Thyroid gland (tissue), 4 donors: ENCODE results near the gene FBXO45.

Source experiments
- CTCF ChIP-seq, 6 experiments: fragments of 200-600 bp in 3 of 6; fragments of 450-650 bp in 3 of 6; sonication (generic) in 3 of 6; IDR thresholded peaks; one replicate each; pipeline ENCODE4 v1.5.1; 2016 to 2019; ENCODE audit warnings: antibody characterized with exemption in 6 of 6, mild to moderate bottlenecking in 2 of 6, inconsistent platforms in 1 of 6, moderate library complexity in 1 of 6
- POLR2A ChIP-seq, 2 donors: fragments of 450-650 bp; IDR thresholded peaks; one replicate each; pipeline ENCODE4 v1.6.1; 2017; ENCODE audit warnings: antibody characterized with exemption in 2 of 2, mild to moderate bottlenecking in 2 of 2, moderate library complexity in 1 of 2

GRCh38 chr3:196552253-196552652 lies 16.2 kb upstream of the FBXO45 start:
- TF ChIP-seq POLR2A (IDR thresholded peaks at IDR 0.05) (no peak), CTCF (IDR thresholded peaks at IDR 0.05) (no peak)
